SH-SY5Y (cell line): ENCODE results near the gene ESR1.

Experiments used
- GATA2 ChIP-seq: IDR thresholded peaks from 2 replicates; pipeline ENCODE4 v1.6.1; 2011; ENCODE audit warnings: mild to moderate bottlenecking, low read depth, low read length
- GATA3 ChIP-seq: IDR thresholded peaks from 2 replicates; pipeline ENCODE4 v1.6.1; 2011; ENCODE audit warnings: low read depth, mild to moderate bottlenecking, low read length, moderate library complexity

GRCh38 chr6:152154559-152155356 lies 347.3 kb downstream of the ESR1 start:
- no peak for TF ChIP-seq GATA2
- no peak for TF ChIP-seq GATA3
